Measurements from ENCODE around the gene CTSK. TPM values are rescaled to one million over a fixed set of nuclear protein-coding genes. Genes with fewer than 3 reads are reported as not detected.

Gene CTSK
- total RNA-seq, 1 experiment from 2014 or later: 4.2 TPM

- H3K14ac ChIP-seq (ENCODE audit: insufficient read depth, low read length): no peak overlapping the region
- Mint-ChIP-seq H3K27me3 (ENCODE audit: low read depth) (no peaks in the 10 kb centered on the region), H3K4me3 (no peak overlapping the region), H3K9me3 (no peaks in the 10 kb centered on the region), H3K27ac (no peak overlapping the region), H3K36me3 (ENCODE audit: insufficient read depth in 1 of 3, low read depth in 3 of 3) (peaks cover 18 to 66% (median 55%) of the 10 kb centered on the region in 3 experiments), H3K4me1 (no peaks in the 10 kb centered on the region)
- H3K27me3 ChIP-seq (ENCODE audit: insufficient read depth, low read length): no peaks in the 10 kb centered on the region
- H2BK5ac ChIP-seq (ENCODE audit: insufficient read length, low read length): no peak overlapping the region
- no peak overlapping the region for H3K4ac ChIP-seq (ENCODE audit: low read depth, low read length)
- H4K20me1 ChIP-seq (ENCODE audit: control insufficient read depth, insufficient read depth, insufficient read length): no peaks in the 10 kb centered on the region
- H3K79me2 ChIP-seq (ENCODE audit: insufficient read depth, low read length): no peaks in the 10 kb centered on the region
- no peak overlapping the region for H4K5ac ChIP-seq (ENCODE audit: insufficient read length, low read depth, low read length)
- no peak overlapping the region for H2AK5ac ChIP-seq (ENCODE audit: insufficient read length, low read length)
- H3K23me2 ChIP-seq (ENCODE audit: insufficient read length, low read depth, low read length, poor library complexity, severe bottlenecking): no peaks in the 10 kb centered on the region
- no peak overlapping the region for H3K18ac ChIP-seq (ENCODE audit: insufficient read length, low read depth, low read length)
- H3K56ac ChIP-seq (ENCODE audit: insufficient read length, low read depth, low read length): no peak overlapping the region
- H3K4me2 ChIP-seq (ENCODE audit: insufficient read depth, insufficient read length, low read length): no peak overlapping the region
- H2BK12ac ChIP-seq (ENCODE audit: insufficient read length, low read depth, low read length): no peak overlapping the region
- H2BK120ac ChIP-seq (ENCODE audit: low read depth, low read length, poor library complexity, severe bottlenecking): no peak overlapping the region
- H4K91ac ChIP-seq (ENCODE audit: insufficient read length, low read depth, low read length): no peak overlapping the region
- no peak overlapping the region for H2BK20ac ChIP-seq (ENCODE audit: low read depth, low read length, poor library complexity, severe bottlenecking)
- no peak overlapping the region for H3K9ac ChIP-seq (ENCODE audit: extremely low read depth, insufficient read length, low read length)
- no peak overlapping the region for H2AFZ ChIP-seq (ENCODE audit: low read length)
- H3K79me1 ChIP-seq (ENCODE audit: insufficient read depth, low read depth, low read length, poor library complexity, severe bottlenecking): no peaks in the 10 kb centered on the region
- H3T11ph ChIP-seq (ENCODE audit: low read length): no peak overlapping the region
- WGBS (ENCODE audit: extremely low coverage, insufficient read length, low lambda C conversion rate): no CpG with 5 or more reads among the region's 7 CpGs
- no peak overlapping the region for H3K27ac ChIP-seq (ENCODE audit: insufficient read length, low read depth, low read length)
- no peak overlapping the region for H2BK15ac ChIP-seq (ENCODE audit: low read depth, low read length)
- H3K4me1 ChIP-seq (ENCODE audit: insufficient read depth, low read length): no peaks in the 10 kb centered on the region
- no peak overlapping the region for H4K8ac ChIP-seq (replicated peaks; ENCODE audit: insufficient read length, low read depth, low read length)
- H3K9me3 ChIP-seq (ENCODE audit: control insufficient read depth, low read depth, low read length): no peaks in the 10 kb centered on the region
- peak; percentile 63 for TF ChIP-seq CTCF (conservative IDR thresholded peaks at IDR 0.05)
- no peak overlapping the region for H3K23ac ChIP-seq (ENCODE audit: insufficient read length, low read depth, low read length)
- no peak for DNase-seq
These were observed 21.7 kb upstream of the CTSK start for GRCh38 chr1:150829751-150830150.
